Measurements from ENCODE around the gene FYCO1.
"Not testable (repeated sequence)": the region's sequence is repeated elsewhere in the genome, so short reads cannot be mapped to it uniquely, and the experiment has no call there.

The FYCO1 gene

DNA sequence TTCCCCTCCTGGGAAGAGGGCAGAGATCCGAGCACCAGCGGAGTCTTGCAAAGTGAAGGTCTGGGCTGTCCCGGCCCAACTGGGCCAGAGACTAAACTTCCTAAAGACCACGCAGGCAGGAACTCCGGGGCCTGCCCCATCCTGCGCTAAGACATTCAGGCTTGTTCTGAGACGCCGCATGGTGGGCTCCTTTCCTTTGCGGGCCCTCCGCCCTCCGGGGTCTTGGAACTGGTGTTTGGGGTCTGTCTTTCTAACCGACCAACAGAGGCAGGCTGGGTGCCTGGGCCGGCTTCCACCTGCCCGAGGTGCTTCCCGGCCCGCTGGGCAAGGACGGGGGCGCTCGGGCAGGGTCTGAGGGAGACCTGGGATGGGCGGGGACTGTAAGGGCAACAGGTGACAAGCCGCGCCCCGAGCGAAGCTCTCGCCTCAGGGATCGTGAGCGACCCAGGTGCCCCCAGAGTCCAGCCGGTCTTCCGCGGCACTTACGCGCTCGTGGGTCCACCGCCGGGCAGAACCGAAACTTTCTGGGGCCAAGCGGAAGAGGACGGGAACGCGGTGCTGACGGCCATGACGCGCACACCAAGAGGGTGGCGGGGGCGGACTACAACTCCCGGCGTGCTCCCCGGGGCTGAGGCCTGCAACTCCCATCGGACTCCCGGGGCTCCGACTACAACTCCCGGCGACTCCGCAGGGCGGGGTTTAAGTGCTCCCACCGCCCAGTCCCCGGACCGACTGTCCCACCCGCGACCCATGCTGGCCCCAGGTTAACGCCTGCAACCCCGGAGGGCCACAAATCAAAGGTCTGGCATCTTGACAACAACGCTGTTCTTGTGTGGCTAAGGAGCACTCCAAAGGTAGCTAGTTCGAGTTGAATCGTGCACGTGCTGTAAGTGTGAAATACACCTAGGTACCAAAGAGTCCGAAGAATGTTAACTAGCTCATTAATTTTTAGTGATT lies at the start of gene FYCO1:
FYCO1 (minus strand) TSS at position 589 of the 957 bp plus-strand sequence. CDS start 10,914 bp downstream, outside the sequence.
- peak; percentile 82 to 84 for DNase-seq (ENCODE audit: low read depth in 2 of 2)

DNA sequence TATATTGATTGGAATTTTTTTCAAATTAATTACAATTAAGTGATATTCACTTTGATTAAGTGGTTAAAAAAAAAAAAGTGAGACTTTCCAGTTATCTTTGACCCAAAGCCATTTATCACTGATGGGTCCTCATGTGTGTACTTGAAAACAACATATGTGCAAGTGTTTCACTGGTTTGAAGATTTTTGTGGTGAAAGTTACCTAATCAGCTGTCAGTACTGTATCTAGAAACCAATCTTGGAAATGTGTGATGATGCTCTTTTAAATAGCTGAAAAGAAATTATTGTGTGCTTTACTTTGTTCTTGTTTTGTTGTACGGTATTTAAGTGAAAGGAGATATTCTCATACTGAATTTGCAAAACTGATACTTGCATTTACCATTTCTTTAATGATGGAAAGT lies 43.3 kb upstream of the FYCO1 start:
- no peak for DNase-seq (ENCODE audit: low read depth in 2 of 2)

- DNase-seq (ENCODE audit: low read depth in 2 of 2) = not testable (repeated sequence)
These were observed 42.4 kb upstream of the FYCO1 start for GRCh38 chr3:46038071-46038470.

DNA sequence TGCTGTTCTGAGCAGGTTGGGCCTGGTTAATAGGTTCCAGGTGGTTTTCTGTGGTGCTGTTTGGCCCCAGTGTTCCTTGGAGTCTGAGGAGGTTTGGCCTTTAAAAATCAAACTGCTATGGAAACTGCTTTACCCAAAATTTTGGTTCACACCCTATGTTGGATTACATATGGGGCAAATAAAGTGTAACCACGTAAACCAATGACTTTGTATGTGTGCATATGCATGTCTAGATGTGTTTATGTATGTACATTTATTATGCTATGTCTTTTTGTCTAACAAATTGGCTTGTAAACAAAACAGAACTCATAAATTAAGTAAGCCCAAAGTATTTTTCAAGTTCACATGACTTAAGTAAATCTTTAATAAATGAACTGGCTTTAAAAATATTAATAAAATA lies 40.6 kb upstream of the FYCO1 start:
- DNase-seq (ENCODE audit: low read depth in 2 of 2) = no peak

DNA sequence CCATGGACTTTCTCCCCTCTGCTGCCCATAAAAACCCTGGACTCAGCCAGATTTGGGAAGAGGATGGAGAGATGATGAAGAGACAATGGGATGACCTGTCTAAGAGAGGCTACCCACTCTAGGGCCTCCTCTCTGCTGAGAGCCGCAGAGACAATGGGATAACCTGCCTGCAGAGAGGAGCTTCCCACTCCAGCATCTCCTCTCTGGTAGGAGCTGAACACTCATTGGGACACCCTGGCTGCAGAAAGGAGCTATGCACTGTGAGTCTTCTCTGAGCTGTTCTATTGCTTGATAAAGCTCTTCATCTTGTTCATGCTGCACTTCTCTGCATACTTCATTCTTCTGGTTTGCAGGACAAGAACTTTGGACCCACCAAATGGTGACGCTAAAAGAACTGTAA lies 36.1 kb upstream of the FYCO1 start:
- no peak for DNase-seq (ENCODE audit: low read depth in 2 of 2)

DNA sequence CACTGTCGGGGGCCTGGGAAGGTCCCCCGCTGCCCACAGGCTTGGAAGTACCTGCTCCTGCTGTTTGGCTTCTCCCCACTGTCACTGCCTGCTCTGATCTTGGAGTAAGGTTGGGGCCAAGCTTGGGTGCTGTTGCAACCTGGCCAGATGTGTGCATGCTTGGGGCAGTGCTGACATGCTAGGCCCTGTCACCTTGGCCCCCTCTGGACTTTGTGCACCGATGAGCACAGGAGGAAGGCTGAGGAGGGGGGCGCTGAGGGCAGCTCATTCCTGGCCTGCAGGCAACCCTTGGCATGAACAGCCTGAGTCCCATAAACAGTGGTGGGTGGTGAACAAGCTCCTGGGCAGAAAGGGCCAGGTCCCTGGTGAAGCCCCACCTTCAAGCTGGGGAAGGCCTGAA lies 35.6 kb upstream of the FYCO1 start:
- DNase-seq (ENCODE audit: low read depth in 2 of 2) = no peak

DNA sequence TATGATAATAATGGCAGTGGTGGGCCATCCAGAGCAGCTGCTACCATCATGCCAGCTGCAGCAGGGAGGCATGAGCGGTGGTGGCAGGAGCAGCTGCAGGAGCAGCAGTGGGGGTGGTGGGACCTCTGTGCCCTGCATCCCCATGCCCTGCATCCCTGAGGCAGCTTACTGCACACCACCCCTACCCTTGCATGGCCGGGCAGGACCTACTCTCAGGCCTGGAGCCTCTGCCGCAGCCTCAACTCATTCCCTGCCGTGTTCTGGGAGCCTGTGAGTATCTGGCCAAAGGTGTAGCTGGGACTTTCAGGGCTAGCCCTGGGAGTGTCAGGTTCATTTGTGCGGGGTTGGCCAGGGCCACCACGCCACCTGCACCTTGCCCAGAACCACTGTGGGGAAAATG lies 35.0 kb upstream of the FYCO1 start:
- no peak for DNase-seq (ENCODE audit: low read depth in 2 of 2)

DNA sequence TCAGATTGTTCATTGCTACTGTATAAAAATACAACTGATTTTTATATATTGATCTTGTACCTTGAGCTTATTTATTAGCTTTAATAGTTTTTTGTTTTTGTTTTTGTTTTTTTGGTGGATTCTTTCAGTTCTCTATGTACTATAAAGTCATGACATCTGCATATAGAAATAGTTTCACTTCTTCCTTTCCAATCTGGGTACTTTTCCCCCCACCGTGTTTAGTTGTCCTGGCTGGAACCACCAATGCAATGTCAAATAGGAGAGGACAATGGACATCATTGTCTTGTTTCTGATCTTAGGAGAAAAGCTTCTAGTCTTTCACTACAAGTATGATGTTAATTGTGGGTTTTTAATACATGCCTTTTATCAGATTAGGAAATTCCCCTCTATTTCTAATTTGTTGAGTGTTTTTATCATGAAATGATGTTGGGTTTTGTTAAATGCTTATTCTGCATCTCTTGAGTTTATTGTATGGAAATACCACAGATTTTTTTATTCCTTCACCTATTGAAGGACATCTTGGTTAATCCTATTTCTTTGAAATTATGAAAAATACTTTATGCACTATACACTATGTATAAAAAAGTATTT lies 34.4 kb upstream of the FYCO1 start:
- DNase-seq (ENCODE audit: low read depth in 2 of 2) = no peak

- DNase-seq (ENCODE audit: low read depth in 2 of 2) = no peak
These were observed 32.2 kb upstream of the FYCO1 start for GRCh38 chr3:46027736-46028397.

GRCh38 chr3:46027021-46027705 lies 31.5 kb upstream of the FYCO1 start, which contains the start of gene XCR1:
XCR1 (minus strand) TSS chr3:46027483; CDS start chr3:46021947, 5,536 bp downstream.
- no peak for DNase-seq (ENCODE audit: low read depth in 2 of 2)

GRCh38 chr3:46025139-46025538 lies 29.5 kb upstream of the FYCO1 start:
- no peak for DNase-seq (ENCODE audit: low read depth in 2 of 2)

DNA sequence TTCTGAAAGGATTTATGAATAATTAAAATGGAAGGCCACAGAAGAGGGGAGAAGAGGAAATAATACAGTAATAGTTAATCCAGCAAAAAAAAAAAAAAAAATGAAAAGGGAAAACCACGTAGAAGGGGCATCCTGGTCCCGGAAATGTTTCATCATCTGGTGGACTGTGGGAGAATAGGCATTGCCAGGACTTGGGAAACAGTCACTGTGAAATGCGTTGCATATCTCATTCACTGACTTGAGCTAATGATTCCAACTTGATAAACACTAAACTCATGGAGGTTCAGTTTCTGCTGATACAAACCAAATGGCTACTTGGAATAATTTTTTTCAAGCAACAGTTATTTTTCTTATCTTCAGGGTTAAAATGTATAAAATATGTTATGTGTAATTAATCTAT lies 28.5 kb upstream of the FYCO1 start:
- DNase-seq (ENCODE audit: low read depth in 2 of 2) = no peak

DNA sequence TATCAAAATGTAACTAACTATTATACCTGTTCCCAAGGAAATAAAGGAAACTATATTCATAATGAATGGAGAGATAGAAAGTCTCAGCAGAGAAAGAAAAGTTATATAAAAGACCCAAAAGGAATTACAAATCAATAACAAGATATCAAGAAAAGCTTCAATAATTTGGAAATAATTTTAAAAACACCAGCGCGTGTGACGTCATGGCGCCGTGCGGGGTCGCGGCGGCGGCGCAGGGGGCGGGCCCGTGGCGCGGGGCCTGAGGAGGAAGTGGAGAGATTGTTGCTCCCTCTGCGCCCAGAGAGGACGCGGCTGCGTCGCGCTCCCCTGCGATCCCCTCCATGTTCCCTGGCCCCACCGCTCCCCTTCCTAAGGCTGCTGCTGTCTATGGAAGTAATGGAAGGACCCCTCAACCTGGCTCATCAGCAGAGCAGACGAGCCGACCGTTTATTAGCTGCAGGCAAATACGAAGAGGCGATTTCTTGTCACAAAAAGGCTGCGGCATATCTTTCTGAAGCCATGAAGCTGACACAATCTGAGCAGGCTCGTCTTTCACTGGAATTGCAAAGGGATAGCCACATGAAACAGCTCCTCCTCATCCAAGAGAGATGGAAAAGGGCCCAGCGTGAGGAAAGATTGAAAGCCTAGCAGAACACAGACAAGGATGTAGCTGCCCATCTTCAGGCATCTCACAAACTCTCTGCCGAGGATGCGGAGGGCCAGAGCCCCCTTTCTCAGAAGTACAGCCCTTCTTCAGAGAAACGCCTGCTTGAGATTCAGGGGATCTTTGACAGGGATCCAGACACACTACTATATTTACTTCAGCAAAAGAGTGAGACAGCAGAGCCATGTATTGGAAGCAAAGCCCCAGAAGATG lies 27.5 kb upstream of the FYCO1 start:
- DNase-seq (ENCODE audit: low read depth in 2 of 2) = no peak

- no peak for DNase-seq (ENCODE audit: low read depth in 2 of 2)
These were observed 25.9 kb upstream of the FYCO1 start for GRCh38 chr3:46021516-46021915.

- DNase-seq (ENCODE audit: low read depth in 2 of 2) = no peak
These were observed 25.3 kb upstream of the FYCO1 start for GRCh38 chr3:46020766-46021510.

GRCh38 chr3:46019707-46020106 lies 24.1 kb upstream of the FYCO1 start:
- peak; percentile 34 to 38 for DNase-seq (ENCODE audit: low read depth in 2 of 2)

- no peak for DNase-seq (ENCODE audit: low read depth in 2 of 2)
These were observed 22.1 kb upstream of the FYCO1 start for GRCh38 chr3:46017720-46018119.

DNA sequence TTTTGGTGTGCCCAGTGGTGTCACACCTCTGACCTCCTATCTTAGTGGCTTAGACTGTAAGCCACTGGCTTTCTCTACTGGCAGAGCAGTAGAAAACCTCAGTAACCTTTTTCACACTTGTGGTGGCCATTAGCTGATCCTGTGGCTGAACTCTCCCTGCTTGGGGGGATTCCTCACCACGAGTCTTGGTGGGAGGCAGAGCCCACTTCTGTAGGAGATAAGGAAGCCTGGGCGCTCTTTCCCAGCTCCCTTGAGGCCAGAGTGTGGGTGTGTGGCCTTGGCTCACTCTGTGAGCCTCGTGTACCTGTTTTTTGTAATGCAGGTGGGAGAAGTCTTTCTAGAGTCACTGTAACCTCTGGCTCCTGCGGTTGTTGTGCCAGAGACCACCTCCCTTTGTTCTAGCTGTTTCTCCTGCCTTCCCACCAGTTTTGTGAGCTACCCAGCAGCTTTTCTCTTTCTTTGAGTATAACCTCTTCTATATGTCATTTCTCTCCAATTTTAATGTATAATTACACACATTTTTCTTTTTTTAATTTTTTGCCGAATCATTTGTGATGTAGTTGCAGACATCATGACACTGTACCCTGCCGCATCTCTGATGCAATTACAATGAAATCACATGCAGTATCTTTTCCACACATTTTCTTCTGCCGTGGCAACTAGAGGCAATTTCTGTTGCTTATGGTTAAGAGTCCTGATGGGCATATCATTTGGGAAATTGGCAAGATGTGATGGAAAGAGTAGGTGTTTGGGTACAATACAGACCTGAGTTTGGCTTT lies 17.9 kb upstream of the FYCO1 start:
- DNase-seq (ENCODE audit: low read depth in 2 of 2) = no peak

DNA sequence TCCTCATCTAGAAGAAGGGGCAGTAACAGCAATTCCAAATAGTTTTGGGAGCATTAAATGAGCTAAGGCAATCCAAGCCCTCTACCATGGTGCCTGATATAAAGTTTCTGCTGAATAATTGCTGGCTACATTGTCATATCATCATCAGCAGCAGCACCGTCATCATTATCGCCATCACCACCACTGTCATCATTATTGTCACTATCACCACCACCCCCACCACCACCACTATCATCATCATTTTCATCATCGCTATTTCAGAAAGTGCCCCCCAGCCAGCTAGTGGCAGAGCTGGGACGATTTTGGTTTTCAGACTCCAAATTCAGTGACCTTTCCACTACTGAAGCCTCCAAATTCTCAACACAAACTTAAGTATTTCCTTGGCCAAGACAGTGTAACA lies 16.6 kb upstream of the FYCO1 start:
- no peak for DNase-seq (ENCODE audit: low read depth in 2 of 2)
